ES-I3 (cell line): ENCODE measurements around the gene ZNF236.

ENCODE experiments used
- H3K36me3 ChIP-seq: 2 replicates; pipeline ENCODE4 v1.6.1; 2013; ENCODE audit warnings: mild to moderate bottlenecking, low read length, control low read depth, moderate library complexity; ENCODE audit not compliant: insufficient read depth
- H3K4me1 ChIP-seq: 2 replicates; pipeline ENCODE4 v1.6.1; 2013; ENCODE audit warnings: mild to moderate bottlenecking, control low read depth, low read length; ENCODE audit not compliant: insufficient read depth
- H3K9ac ChIP-seq: 2 replicates; pipeline ENCODE4 v1.6.1; 2013; ENCODE audit warnings: low read depth, mild to moderate bottlenecking, low read length, moderate library complexity
- H3K9me3 ChIP-seq: 2 replicates; pipeline ENCODE4 v1.6.1; 2013; ENCODE audit warnings: mild to moderate bottlenecking, low read length, moderate library complexity; ENCODE audit not compliant: control insufficient read depth, insufficient read depth

The ZNF236 gene

DNA sequence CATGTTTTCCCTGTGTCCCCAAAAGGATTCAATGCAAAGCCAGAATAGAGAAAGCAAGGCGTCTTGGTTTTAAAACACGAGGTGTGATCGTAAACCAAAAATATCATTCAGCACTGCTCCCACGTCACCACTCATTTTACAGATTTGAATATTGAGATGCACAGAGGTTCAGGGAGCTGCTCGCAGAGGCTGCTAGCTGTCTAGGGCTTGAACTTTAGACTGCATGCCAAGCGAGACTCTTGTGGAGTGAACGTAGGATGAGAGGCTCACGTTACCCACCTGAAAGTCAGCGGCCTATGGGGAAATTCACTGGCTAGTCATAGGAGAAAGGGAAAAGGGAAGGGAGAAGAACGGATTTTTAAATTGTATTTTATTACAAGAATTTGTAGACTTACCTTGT, 180.1 kb downstream of the ZNF236 start:
- Histone ChIP-seq H3K36me3 (no peaks in the 10 kb centered on the region), H3K4me1 (peaks cover 7% of the 10 kb centered on the region)

GRCh38 chr18:77003316-77003715, 181.0 kb downstream of the ZNF236 start:
- Histone ChIP-seq H3K9ac (no peak overlapping the region), H3K9me3 (no peaks in the 10 kb centered on the region), H3K36me3 (no peaks in the 10 kb centered on the region), H3K4me1 (peaks cover 7% of the 10 kb centered on the region)

More for the DNA sequence above, 180.1 kb downstream of the ZNF236 start:
- Histone ChIP-seq H3K9me3 (no peaks in the 10 kb centered on the region), H3K9ac (no peak overlapping the region)

GRCh38 chr18:77004555-77005380, 182.4 kb downstream of the ZNF236 start:
- no peaks in the 10 kb centered on the region for H3K36me3 ChIP-seq
- no peak overlapping the region for H3K9ac ChIP-seq
- no peaks in the 10 kb centered on the region for H3K9me3 ChIP-seq
- peaks cover 7% of the 10 kb centered on the region for H3K4me1 ChIP-seq

DNA sequence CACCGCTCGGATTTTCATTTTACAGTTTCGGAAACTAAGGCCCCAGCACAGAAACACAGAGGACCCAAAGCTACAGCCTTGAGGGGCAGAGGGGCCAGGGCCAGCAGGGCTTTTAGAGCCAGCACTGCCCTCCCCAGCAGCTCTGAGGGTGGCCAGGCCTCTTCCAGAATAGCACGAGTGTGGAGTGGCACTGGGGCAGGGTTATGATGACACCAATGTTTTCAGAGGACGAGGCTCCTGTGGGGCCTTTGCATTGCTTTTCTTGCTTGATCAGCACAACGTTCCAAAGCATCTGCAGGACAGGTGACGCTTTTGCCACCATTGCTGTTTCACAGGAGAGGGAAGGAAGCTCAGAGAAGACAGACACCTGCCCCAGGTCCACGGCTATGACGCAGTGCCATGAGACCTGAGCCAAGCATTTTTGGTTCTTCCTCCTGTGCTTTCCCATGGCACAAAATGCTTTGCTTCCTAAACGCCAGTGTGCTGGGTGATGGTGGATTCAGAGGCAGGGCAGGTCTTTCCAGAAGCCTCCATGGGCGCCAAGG, 183.4 kb downstream of the ZNF236 start:
- Histone ChIP-seq H3K9ac (no peak overlapping the region), H3K4me1 (peaks cover 11% of the 10 kb centered on the region), H3K36me3 (no peaks in the 10 kb centered on the region), H3K9me3 (no peaks in the 10 kb centered on the region)

DNA sequence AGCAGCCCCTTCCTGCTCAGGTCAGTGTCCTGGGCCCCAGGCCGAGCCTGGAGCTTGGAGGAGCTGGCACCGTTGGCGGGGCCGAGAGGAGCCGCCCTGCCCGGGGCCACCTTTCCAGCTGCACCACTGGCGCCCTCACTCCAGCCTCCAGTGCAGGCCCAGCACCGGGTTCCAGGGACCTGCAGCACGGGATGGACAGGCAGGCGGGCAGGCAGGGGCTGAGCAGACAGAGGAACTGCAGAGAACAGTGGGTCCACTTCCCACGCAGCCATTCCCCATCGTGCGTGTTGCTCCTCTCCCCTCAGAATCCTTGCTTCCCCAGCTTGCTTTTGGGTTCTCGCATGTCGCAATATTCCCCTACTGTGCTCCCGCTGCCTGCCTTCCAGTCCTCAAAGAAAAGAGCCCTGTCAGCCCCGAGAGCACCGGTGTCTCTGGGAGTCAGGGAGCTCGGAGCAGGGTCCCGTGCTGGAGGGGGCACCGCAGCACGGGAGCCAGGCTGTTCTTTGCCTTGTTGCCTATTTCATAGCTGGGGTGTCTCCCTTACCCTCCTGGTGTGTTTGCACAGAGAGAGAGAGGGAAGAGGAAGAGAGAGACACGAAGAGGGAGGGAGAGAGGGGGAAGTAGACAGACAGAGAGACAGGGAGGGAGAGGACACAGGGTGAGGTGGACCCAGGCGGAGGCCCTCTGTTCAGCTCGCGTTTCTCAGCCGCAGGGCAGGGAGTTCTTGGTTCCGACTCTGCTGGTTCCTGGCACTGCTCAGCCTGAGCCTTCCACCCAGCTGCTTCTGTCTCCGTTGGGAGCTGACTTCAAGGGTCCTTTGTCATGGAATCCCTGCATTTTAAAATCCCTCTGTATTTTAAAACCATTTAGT, 184.2 kb downstream of the ZNF236 start:
- Histone ChIP-seq H3K36me3 (no peaks in the 10 kb centered on the region), H3K4me1 (peaks cover 16% of the 10 kb centered on the region), H3K9me3 (no peaks in the 10 kb centered on the region), H3K9ac (no peak overlapping the region)

DNA sequence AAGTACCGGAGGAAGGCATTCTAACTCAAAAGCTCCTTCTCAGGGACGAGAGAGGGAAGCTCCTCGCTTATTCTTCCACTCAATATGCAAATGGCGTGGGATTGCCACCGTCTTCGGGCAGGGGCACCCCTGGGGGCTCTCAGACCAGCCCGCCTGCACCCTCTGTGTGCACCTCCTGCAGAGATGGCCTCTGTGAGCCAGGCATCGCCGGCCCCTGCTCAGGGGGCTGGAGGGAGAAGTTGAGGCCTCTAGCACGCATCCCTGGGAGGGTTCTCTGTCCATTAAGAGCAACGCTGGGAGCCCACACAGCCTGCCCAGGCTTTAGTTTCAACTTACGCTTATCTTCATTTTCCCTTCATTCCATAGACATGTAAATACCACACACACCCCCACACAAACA, 184.9 kb downstream of the ZNF236 start:
- H3K36me3 ChIP-seq, result no peaks in the 10 kb centered on the region
- no peaks in the 10 kb centered on the region for H3K9me3 ChIP-seq
- H3K4me1 ChIP-seq, result peaks cover 16% of the 10 kb centered on the region
- H3K9ac ChIP-seq, result no peak overlapping the region

GRCh38 chr18:77008006-77008405, 185.6 kb downstream of the ZNF236 start:
- no peaks in the 10 kb centered on the region for H3K36me3 ChIP-seq
- H3K4me1 ChIP-seq, result peaks cover 16% of the 10 kb centered on the region

DNA sequence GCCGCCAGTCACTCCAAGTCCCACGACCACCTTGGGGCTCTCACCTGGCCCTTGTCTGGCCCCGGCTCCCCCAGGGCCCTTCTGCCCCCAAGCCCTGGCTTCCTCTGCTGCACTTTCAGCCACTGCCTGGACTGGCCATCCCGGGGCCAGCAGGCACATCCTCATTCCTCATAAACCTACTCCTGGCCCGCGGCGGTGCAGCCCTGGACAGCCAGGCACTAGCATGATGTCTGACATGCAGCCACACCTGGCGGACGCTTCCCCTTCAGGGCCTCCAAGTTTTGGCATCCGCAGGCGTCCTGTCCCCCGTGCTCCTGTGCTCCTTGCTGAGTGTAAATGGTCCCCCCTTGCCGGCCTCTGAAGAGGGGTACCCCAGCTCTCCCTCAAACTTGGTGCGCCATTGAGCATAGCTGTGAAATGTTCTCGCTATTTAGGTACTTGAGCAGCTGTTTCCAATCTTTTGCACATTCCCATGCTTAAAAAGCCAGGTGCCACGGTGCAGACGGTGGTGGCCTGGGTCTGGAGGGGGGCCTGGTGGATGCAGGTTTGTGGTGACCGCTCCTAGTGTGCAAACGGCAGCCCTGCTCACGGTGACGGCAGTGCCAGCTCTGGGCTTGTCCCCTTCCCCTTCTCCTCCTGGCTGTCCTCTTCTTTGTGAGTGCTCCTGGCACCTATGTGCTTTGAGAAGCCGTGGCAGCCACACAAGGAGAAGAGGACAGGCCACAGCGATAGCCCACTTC, 186.4 kb downstream of the ZNF236 start:
- no peaks in the 10 kb centered on the region for H3K9me3 ChIP-seq
- no peak overlapping the region for H3K9ac ChIP-seq
- peaks cover 16% of the 10 kb centered on the region for H3K4me1 ChIP-seq
- H3K36me3 ChIP-seq, result no peaks in the 10 kb centered on the region

More at GRCh38 chr18:77008006-77008405, 185.6 kb downstream of the ZNF236 start:
- H3K9me3 ChIP-seq, result no peaks in the 10 kb centered on the region
- H3K9ac ChIP-seq, result no peak overlapping the region

- H3K4me1 ChIP-seq, result peaks cover 16% of the 10 kb centered on the region
- no peaks in the 10 kb centered on the region for H3K9me3 ChIP-seq
- H3K9ac ChIP-seq, result no peak overlapping the region
- H3K36me3 ChIP-seq, result no peaks in the 10 kb centered on the region
Observed at GRCh38 chr18:77009675-77010074, 187.3 kb downstream of the ZNF236 start.

- Histone ChIP-seq H3K9me3 (no peaks in the 10 kb centered on the region), H3K9ac (no peak overlapping the region), H3K36me3 (no peaks in the 10 kb centered on the region; the same call in 1 of the 2 replicates), H3K4me1 (peaks cover 10% of the 10 kb centered on the region; the same call in 1 of the 2 replicates)
Observed at GRCh38 chr18:77012120-77012519, 189.8 kb downstream of the ZNF236 start.

DNA sequence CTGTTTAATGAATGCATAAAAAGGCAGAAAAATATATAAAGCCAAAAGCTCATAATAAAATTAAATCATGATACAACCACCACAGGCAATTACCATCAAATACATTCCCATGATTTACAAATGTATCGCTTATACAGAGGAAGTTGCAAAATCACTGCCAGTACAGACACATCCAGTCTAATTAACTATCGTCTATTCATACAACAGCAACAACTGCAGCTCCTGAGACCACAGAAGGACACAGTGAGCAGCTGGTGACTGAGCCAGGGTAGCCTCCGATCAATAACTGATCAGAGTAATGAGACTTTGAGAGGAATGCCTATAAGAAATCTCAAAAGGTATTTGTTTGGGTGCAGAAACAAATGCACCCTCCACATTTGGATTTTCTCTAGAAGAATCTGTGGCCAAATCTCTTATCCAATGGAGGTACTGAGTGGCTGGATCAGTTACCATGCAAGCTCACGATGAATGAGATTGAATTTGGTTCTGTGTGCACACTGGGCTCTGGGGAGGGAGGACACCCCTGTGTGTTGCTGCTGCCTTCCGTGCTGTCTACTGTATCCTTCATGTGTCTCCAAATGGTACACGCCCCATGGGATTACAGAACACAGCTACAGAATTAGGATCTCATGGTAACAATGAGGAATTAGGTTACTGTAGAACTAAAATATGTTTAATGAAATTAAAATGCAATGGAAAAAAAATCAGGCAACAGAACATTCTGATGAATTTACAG, 190.6 kb downstream of the ZNF236 start:
- no peaks in the 10 kb centered on the region; the same call in 1 of the 2 replicates for H3K36me3 ChIP-seq
- H3K9me3 ChIP-seq, result no peaks in the 10 kb centered on the region
- no peak overlapping the region for H3K9ac ChIP-seq
- peaks cover 10% of the 10 kb centered on the region; the same call in 1 of the 2 replicates for H3K4me1 ChIP-seq

GRCh38 chr18:77013811-77014521, 191.6 kb downstream of the ZNF236 start:
- peaks cover 10% of the 10 kb centered on the region; the same call in 1 of the 2 replicates for H3K4me1 ChIP-seq
- no peaks in the 10 kb centered on the region; the same call in 1 of the 2 replicates for H3K36me3 ChIP-seq
- H3K9me3 ChIP-seq, result no peaks in the 10 kb centered on the region
- H3K9ac ChIP-seq, result no peak overlapping the region

DNA sequence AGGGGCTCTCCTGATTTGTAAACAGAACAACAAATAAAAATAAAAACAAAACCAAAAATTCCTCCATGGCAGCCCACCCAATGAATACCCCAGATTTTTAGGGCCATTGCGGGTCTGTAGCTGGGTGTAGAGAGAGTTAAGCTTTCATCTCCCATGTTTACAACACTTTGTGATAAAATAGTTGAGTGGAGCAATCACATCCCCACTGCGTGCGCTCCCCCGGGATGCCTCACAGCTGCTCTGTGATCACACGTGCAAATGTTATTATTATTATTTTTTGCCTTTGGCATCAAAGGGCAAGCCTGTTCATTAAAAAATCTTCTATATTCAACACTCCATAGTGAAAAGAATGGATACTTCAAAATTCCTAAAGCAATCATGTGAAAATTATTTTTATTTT, 192.2 kb downstream of the ZNF236 start:
- no peaks in the 10 kb centered on the region for H3K9me3 ChIP-seq
- H3K36me3 ChIP-seq, result no peaks in the 10 kb centered on the region; the same call in 1 of the 2 replicates
- H3K4me1 ChIP-seq, result peaks cover 10% of the 10 kb centered on the region; the same call in 1 of the 2 replicates
- H3K9ac ChIP-seq, result no peak overlapping the region
